GM18870 (cell line): Measurements from ENCODE around the gene MAPK13.
"Not testable (repeated sequence)": the region's sequence is repeated elsewhere in the genome, so short reads cannot be mapped to it uniquely, and the experiment has no call there.

Experiments used
- ATAC-seq: cut with Tn5 transposase; IDR thresholded peaks from one replicate; pipeline ENCODE4 v1.9.1; 2021; ENCODE audit warnings: moderate library complexity; ENCODE audit not compliant: unreplicated experiment

Gene MAPK13

DNA sequence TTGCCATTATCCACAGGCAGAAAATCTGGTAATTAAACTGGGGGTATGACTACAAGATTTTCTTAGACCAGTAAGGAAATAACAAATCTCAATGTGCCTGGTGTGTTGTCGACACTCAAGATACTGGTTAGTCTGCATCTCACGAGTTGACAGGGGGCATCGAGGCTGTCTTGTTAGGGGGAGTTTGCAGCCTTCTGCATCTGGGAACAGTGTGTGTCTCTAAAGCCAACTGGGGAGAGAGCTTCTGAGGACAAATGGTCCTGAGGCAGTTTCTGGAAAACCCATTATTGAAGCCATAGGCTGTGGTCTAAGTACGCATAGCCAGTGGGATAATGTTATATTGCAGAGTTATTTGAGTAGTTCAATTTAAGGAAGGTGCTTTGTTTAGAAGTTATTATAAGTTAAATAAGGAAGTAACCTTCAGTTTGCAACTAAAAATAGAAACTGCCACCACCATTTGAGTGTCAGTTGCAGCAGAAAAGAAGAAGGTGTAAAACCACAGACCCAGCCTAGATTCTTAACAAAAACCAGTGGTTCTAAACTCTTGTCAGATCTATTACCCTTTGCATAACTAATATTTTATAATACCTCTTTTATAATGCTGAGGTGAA is 15.4 kb upstream of the MAPK13 start:
- no peak for ATAC-seq

DNA sequence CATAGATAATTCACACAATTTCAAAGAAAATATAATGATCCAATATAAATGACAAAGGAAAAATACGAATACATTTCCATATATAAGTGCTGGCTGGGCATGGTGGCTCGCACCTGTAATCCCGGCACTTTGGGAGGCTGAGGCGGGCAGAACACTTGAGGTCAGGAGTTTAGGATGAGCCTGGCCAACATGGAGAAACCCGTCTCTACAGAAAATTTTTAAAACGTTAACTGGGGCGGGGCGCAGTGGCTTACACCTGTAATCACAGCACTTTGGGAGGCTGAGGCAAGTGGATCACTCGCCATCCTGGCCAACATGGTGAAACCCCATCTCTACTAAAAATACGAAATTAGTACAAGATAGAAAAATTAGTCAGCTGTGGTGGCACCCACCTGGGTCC is 14.9 kb upstream of the MAPK13 start:
- no peak for ATAC-seq

DNA sequence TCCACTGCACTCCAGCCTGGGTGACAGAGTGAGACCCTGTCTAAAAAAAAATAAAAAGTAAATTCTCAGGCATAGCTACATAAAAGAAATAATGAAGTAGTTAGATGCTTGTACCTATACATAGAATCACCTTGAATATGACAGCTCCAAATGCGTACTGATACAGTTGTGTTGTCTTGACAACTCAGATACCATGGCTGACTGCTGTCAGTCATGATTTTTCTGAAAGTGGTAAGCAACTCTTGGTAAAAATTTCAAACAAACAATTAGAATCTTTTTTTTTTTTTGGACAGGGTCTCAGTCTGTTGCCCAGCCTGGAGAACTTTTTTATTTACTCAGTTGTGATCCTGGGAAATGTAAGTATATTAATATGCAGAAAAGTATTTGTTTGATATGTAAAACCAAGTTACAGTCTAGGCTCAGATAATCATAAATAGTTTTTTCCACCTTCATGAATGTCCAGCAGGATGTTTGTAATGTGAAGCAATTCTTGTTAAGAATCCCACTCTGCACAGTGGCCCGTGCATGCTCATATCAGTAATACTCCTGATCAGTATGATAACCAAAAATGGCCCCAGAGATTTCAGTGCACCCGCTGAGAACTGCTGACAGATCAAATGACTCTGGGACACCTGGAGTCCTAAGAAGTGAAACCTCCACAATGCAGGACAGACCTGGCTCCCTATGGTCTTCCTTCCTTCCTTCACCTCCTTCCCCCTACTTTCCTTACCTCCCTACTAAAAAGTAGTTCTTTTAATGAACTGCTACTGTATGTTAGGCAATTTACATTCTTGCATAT is 14.0 kb upstream of the MAPK13 start:
- no peak for ATAC-seq

DNA sequence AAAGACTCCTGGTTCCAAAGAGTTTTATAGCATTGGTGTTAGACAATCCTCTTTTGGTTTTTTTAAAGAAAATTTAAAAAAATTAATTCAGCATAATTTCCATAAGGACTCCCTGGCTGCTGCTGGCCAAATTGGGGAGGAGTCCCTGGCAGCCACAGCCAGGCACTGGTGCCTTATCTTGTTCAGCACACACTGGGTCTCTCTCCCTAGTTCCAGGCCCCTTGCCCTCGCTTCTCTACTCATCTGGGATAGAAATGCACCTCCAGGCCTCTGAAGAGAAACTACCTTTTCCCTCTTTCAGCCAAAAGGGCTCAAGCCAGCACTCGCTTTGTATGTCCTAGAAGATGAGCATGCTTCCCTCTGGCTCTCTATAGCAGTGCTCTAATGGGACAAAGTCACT is 13.4 kb upstream of the MAPK13 start:
- no peak for ATAC-seq

DNA sequence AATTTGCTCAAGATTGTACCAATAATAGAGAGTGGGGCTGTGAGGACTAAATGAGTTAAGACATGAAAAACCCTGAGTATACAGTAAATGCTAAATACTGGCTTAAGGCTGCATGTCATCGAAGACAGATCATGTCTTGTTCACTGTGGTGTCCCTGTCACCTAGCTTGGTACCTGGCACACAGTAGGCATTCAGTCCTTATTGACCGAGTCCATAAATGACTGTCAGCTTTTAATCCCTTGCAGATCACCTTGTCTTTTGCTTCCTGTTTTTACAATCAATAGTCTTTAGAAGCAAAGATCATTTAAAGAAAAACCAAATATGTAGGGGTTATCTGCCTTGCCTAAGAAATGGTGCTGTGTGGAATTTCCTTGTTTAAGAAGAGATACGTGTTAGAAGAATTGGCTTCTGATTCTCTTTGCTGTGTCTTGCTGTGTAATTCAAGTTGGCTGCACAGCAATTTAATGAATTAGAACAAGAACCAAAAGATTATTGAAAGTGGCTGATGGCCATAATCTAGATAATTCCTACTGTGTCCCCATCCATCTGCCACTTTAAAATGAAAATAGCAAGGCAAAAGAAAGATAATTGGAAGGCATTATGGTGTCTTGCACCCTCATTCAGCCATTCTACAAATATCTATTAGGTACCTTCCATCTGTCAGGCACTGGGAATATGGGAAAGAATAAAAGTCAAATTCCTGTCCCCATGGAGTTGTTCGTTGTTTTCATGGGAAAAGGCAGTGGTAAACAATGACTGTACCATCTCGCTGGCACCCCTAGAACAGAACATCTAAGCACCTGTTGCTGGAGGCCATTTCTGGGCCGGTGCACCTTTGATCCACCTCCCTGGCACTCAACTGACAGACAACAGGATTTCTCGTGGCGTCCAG is 12.4 kb upstream of the MAPK13 start:
- no peak for ATAC-seq

DNA sequence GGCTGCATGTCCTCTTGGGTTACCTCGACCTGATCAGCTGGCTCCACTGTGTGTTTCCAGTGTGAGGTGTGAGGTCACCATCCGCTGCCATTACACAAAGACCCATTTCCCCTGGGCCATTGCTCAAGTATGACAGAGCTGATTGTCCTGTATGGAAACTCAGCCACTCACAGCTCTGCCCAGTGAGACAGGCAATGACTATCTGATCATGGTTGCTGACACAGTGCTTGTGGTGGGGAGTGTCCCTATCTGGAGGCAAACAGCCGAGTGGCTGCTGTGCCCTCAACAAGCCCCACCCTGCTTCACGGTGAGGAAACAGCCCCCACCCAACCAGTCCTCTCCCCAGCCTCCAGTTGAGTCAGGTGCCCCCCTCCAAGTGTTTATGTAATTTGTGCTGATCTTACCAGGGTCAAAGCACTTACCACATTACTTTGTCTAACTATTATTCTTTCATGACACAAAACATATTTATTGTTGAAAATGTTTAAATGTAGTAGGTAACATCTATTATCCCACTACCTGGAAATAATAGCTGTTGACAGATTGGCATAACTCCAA is 11.7 kb upstream of the MAPK13 start:
- no peak for ATAC-seq

DNA sequence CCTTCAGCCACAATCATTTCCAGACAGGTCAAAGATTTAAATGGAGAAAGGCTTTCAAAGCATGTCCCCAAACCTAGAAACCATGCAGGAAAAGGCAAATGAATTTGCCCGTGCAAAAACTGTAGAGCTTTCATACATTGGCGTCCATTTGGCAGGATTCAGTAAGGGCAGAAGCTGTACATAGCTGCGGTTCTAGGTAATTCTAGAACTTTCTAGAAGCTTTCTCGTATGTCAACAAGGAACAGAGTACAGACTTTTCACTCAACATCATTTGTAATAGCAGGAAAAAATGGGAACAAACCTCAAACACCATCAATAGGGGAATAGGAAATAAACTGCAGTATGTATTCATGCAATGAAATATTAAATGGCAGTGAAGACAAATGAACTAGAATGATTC is 11.1 kb upstream of the MAPK13 start:
- ATAC-seq, result no peak

DNA sequence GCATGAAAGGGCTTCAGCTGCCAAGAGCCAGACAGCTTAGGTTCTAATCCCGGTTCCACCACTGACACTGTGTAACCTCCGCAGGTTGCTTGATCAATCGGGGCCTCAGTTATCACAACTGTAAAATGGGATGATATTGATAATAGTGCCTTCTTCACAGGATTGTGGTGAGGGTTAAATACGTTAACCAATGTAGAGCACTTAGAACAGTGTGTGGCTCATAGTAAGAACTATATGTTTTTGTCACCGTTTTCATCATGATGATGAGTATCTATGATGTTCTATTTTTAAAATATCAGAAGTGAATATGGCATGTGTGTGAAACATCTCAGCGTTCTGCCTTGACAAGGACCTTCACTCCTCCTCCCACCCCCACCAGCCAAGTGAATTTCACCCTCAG is 10.3 kb upstream of the MAPK13 start:
- no peak for ATAC-seq

DNA sequence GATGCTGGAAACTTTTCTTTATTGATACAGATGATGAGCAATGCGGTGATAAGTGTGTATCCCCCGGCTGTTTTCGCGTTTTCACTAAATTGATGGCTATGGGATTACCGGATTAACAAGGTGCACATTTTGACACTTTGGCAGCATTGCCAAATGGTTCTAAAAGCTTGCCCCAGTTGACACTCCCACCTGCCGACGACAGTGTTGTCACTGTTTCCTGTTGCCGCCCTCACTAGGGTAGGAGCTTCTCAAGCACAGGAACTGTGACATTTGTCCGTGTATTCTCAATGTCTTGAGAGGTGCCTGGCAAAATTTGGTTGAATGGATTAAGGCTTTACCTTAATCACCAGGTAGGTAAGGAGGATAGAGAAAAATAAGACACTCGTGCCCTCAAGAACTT is 9.8 kb upstream of the MAPK13 start:
- no peak for ATAC-seq

DNA sequence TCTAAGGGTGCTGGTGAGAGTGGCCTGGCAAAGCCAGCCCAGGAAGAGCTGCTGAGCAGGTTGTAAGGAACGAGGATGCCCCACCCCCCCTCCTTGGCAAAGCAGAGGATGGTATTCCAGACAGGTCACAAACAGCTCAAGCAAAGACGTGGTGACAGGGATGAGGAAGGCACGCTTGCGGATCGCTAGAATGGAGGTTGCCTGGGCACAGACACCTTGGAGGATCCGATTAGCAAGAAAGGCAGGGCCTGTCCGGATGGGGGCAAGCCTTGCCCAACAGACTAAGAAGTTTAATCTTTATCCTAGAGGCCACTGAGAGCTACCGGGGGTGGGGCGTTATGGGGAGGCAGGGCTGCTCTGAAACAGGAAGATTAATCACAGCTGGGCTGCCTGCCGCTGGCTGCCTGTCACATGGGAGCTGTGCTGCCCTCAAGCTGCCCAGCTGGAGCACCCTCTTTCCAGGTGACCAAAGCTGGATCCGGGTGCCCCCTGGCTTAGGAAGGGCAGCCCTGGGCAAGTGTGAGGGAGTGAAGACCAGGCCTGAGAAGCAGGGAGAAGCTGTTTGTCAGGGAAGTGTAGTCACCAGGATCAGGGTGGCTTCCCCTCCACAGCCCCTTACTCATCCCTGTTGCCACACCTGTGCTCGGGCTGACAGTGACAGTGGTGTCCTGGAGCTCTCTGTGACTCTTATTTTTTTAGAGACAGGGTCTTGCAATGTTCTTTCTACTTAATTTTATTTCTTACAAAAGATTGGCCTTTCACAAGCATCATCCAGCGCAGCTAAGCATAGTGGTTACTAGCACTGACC is 9.1 kb upstream of the MAPK13 start:
- ATAC-seq, result no peak

DNA sequence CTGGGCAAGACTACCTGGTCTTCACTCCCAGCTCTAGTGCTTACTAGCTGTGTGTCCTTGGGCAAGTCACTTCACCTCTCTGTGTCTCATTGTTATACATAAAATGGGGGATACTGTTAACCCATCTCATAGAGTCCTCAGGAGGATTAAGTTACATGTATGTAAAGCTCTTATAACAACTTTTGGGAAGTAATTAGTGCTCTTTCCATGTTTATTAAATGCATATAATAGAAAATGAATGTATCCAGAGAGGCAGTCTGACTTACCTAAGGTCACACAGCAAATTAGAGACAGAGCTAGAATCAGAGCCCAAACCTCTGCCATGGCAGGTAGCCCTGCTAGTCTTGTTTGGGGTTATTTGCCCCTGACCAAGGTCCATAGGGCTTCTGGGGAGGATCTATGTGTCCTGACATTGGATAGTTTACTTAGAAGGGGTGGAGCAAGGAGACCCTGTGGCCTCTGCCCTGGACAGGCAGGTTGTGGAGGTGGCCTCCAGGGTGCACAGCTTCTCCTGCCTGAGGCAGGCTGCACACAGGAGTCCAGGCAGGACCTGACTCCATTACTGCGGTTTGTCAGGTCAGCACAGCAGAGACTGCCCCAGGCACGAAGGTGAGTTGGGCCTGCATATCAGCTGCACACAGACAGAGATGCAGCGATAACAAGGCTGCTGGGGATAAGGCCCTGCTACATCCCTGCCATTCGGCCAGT is 8.4 kb upstream of the MAPK13 start:
- no peak for ATAC-seq

DNA sequence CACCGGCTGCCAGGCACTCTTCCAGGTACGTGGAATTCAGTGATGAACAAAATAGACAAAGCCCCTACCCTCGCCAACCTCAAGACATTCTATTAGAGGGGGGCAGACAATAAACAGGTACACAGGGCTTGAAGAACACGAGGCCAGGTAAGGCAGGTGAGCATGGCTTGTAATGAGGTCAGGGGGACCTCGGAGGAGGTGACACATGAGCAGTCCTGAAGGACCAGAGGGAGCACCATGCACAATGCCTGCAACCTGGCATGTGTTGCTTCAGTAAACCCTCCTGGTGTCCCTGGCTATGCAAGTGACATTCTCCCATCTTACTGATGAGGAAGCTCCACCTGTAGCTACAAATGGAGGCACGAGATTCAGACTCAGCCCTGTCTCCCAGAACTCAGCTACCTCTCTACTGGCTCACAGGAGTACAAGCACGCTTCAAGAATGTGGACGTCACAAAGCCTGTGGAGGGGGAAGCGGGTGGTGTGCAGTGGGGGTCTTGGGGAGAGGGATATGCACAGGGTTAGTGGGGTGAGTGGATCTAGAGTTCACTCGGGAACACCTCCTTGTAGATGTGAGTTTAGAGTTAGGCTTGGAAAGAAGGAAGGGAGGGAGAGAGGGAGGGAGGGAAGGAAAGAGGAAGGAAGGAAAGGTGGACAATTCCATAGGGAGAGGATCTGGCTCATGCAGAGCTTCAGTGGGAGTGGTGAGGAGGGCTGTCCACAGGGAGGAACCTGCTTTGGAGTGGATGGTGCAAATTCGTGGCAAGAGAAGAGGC is 7.6 kb upstream of the MAPK13 start:
- ATAC-seq, result no peak

DNA sequence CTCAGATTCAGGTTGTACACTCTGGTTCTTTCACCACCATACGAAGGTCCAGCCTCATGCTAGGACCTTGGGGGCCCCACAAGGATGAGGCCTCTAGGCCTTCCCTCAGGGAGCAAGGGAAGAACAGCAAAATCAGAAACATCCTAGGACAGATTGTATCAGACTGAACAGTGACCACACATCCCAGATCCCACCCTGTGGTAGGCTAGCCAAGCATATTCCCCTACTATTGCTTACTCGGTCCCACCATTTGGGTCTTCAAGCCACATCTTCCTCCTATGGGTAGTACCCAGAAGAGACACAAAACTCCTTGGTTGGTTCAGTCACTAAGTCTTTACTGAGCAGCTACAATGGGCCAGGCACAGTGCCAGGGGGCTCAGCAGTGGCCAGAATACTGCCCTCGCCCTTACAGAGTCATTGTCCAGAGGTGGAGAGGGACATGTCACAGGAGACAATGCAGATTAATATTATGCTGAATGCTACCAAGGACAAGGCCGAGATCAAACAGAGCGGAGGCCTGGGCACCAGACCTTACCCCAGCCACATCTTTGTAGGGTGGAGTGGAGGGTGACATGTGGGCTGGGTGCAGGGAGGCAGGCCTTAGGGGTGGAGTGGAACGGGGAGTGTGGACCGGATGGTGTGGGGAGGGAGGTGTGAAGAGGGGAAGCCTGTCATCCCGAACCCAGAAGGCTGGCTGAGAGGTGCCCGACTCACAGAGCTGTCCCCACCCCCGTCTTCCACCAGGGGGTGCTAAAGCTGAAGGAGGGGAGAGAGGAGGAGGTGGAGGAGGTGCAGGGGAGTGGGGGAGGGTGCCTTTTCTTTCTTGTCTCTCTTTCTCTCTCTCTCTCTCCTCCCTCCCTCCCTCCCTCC is 6.8 kb upstream of the MAPK13 start:
- ATAC-seq, result no peak

DNA sequence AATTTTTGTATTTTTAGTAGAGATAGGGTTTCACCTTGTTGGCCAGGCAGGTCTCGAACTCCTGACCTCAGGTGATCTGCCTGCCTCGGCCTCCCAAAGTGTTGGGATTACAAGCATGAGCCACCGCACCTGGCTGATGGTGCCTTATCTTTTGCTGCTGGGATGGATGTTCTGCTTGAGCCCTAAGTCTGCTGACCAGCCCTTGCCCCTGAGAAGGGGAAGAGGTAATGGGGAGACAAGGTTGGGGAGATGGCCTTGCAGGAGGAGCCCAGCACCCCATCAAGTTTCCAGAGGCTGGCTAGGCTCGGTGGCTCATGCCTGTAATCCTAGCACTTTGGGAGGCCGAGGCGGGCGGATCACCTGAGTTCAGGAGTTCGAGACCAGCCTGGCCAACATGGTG is 6.0 kb upstream of the MAPK13 start:
- not testable (repeated sequence) for ATAC-seq

DNA sequence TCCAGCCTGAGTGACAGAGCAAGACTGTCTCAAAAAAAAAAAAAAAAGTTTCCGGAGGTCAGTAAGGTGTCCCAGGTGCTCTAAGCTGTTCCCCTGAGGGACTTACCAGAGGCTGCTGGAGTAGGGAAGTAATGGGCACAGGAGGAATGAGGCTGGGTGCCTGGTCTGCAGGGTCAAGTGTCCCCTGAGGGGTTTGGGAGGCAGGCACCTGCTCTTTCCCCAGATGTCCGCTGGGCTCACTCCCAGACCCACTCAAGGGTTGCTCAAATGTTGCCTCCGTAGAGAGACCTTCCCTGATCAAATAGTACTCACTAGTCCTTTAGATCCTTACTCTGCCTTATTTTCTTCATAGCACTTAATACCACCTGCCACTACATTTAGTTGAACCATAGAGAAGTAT is 5.4 kb upstream of the MAPK13 start:
- no peak for ATAC-seq

DNA sequence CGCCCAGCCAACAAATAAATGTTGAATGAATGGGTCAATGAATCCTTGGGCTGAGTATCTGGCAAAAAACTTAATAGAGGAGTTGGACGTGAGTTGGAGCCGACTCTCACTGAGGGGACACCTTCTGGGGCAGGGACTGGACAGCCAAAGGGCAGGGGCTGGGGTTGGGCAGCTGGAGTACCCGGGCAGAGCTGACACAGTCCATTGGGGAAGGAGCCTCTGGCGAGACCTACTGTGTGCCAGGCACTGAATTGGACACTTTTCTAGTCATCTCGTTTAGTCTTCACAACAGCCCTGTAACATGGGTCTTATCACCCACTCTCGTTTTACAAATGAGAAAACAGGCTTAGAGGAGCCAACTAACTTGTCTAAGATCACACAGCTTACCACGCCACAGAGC is 4.7 kb upstream of the MAPK13 start:
- no peak for ATAC-seq

DNA sequence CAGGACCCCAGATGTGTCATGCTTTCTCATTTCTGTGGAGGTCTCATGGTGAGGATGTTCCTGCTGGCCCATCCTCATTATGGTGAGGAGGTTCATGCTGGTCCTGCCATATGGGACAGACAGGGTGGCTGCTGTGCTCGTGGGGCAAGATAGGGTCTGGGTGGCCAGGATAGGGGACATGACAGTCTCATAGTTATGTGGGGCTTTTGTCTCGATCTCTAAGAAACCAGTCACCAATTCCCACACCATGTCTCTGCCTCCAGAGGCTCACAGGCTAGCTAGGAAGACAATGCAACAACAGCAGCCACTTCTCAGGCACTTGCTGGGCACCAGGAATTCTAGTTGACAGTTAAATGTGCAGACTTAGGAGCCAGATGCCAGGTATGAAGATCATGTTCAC is 4.2 kb upstream of the MAPK13 start:
- ATAC-seq, result no peak
